ENCODE data around the gene LRRC43.
A peak's percentile ranks its signal among the peaks of the same experiment; 100 is the strongest.
"Not testable (repeated sequence)": the region's sequence is repeated elsewhere in the genome, so short reads cannot be mapped to it uniquely, and the experiment has no call there.

Gene LRRC43

DNA sequence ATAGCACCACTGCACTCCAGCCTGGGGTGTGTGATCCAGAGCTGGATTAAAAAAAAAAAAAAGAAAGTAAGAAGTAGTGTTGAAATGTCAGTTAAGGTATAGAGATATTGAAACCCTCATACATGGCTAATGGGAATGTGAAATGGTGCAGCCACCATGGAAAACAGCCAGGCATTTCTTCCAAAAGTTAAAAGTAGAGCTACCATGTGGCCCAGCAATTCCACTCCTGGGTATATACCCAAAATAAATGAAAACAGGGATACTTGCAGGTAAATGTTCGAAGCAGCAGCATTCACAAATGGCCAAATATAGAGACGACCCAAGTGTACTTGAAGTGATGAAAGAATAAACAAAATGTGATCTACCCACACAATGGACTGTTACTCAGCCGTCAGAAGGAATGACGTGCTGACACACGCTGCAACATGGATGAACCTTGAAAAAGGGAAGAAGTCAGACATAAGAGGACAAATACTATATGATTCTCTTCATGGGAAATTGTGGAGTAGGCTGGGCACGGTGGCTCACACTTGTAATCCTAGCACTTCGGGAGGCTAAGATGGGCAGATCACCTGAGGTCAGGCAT is 24.1 kb upstream of the LRRC43 start:
- DNase-seq: no peak

- peak; percentile 2 for DNase-seq
Measured at GRCh38 chr12:122159882-122160281, 23.0 kb upstream of the LRRC43 start.

- DNase-seq: no peak
Measured at GRCh38 chr12:122160761-122161160, 22.2 kb upstream of the LRRC43 start.

DNA sequence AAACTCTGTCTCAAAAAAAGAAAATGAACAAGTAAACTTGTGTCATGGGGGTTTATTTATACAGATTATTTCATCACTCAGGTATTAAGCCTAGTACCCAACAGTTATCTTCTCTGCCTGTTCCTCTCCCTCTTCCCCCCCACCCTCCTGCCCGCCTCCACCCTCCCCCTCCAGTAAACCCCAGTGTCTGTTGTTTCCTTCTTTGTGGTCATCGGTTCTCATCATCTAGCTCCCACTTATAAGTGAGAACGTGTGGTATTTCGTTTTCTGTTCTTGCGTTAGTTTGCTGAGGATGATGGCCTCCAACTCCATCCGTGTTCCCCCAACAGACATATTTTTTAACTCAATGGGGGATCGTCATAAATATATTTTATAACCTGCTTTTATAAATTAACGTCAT is 21.2 kb upstream of the LRRC43 start:
- DNase-seq: no peak

- DNase-seq: no peak
Measured at GRCh38 chr12:122162976-122163375, 19.9 kb upstream of the LRRC43 start.

- DNase-seq: no peak
Measured at GRCh38 chr12:122166422-122167349, 16.2 kb upstream of the LRRC43 start.

- DNase-seq: no peak
Measured at GRCh38 chr12:122167356-122167925, 15.5 kb upstream of the LRRC43 start.

GRCh38 chr12:122168492-122168891 is 14.4 kb upstream of the LRRC43 start:
- DNase-seq: no peak

GRCh38 chr12:122171399-122171798 is 11.5 kb upstream of the LRRC43 start:
- DNase-seq: no peak

- no peak for DNase-seq
Measured at GRCh38 chr12:122172262-122172939, 10.5 kb upstream of the LRRC43 start.

GRCh38 chr12:122174155-122174845 is 8.6 kb upstream of the LRRC43 start, which contains the start of gene IL31:
TSS of gene IL31 (minus strand) at chr12:122174221. CDS start at chr12:122174172, 49 bp downstream.
- no peak for DNase-seq

DNA sequence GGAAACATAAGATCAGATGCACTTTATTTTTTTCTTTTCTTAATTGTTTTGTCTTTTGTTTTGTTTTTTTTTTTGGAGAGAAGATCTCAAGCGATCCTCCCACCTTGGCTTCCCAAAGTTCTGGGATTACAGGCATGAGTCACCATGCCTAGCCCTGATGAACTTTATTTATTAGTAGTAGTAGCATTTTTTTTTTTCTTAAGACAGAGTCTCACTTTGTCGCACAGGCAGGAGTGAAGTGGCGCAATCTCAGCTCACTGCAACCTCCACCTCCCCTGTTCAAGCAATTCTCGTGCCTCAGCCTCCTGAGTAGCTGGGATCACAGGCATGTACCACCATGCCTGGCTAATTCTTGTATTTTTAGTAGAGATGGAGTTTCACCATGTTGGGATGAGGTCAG is 6.5 kb upstream of the LRRC43 start:
- DNase-seq: not testable (repeated sequence)

DNA sequence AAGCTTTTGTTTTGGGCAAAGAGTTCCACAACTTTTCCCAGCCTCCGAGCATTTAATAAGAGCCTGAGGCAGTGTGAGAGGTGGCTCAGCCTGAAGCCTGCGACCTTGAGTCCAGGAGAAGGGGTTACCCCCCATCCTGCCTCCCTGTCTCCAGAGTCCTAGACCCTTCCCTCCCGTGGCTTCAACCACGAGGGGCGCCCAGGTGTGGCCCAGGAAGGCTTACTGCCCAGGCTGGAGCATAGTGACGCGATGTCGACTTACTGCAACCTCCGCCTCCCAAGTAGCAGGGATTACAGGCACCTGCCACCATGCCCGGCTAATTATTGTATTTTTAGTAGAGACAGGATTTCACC is 641 bp downstream of the LRRC43 start:
- no peak for DNase-seq

GRCh38 chr12:122184517-122184916 is 1.6 kb downstream of the LRRC43 start:
- no peak for DNase-seq

GRCh38 chr12:122185079-122185478 is 2.2 kb downstream of the LRRC43 start:
- DNase-seq: no peak

- DNase-seq: no peak
Measured at GRCh38 chr12:122185494-122186082, 2.7 kb downstream of the LRRC43 start.

- no peak for DNase-seq
Measured at GRCh38 chr12:122187466-122187865, 4.5 kb downstream of the LRRC43 start.

- DNase-seq: no peak
Measured at GRCh38 chr12:122189626-122190475, 6.9 kb downstream of the LRRC43 start.

- DNase-seq: no peak
Measured at GRCh38 chr12:122190842-122191668, 8.1 kb downstream of the LRRC43 start.

- no peak for DNase-seq
Measured at GRCh38 chr12:122192441-122192840, 9.5 kb downstream of the LRRC43 start.

Measured in NCI-H2227 treated with DMSO at 0.1 percent for 48 hours (cell line).